GM23338 (cell line): ENCODE data around the gene KLK7. TPM values are rescaled to one million over a fixed set of nuclear protein-coding genes. Genes with fewer than 3 reads are reported as not detected.

Experiments used
- ATAC-seq: fragments of 200-7000 bp; cut with Tn5 transposase; 3 replicates; pipeline ENCODE4 v1.9.1; 2020
- DNase-seq: peaks from one replicate; pipeline ENCODE4 v3.0.0-alpha.2; 2015; ENCODE audit warnings: low spot score
- H2AFZ ChIP-seq: fragments of 200-600 bp; sonication (generic); 2 replicates; pipeline ENCODE4 v1.8.0; 2016; ENCODE audit warnings: antibody characterized with exemption, mild to moderate bottlenecking, moderate library complexity
- H3F3A ChIP-seq: fragments of 200-600 bp; sonication (generic); replicated peaks from 2 replicates; pipeline ENCODE4 v1.8.0; 2017; ENCODE audit warnings: antibody characterized with exemption, mixed run types, low read depth
- H3K27ac ChIP-seq: fragments of 200-600 bp; sonication (generic); 2 replicates; pipeline ENCODE4 v1.6.1; 2016; ENCODE audit warnings: low read depth
- H3K27me3 ChIP-seq: fragments of 200-600 bp; sonication (generic); 2 replicates; pipeline ENCODE4 v1.8.0; 2016; ENCODE audit warnings: mild to moderate bottlenecking, mixed run types, moderate library complexity; ENCODE audit not compliant: insufficient read depth
- H3K36me3 ChIP-seq: fragments of 200-600 bp; sonication (generic); 2 replicates; pipeline ENCODE4 v1.8.0; 2016; ENCODE audit warnings: mild to moderate bottlenecking; ENCODE audit not compliant: insufficient read depth
- H3K4me1 ChIP-seq: fragments of 200-600 bp; sonication (generic); 2 replicates; pipeline ENCODE4 v1.8.0; 2016; ENCODE audit warnings: mild to moderate bottlenecking, moderate library complexity; ENCODE audit not compliant: insufficient read depth
- H3K4me2 ChIP-seq: fragments of 200-600 bp; sonication (generic); 2 replicates; pipeline ENCODE4 v1.7.1; 2017; ENCODE audit warnings: mixed run types
- H3K4me3 ChIP-seq: fragments of 200-600 bp; sonication (generic); 2 replicates; pipeline ENCODE4 v1.6.1; 2016; ENCODE audit warnings: mixed run types
- H3K79me2 ChIP-seq: fragments of 200-600 bp; sonication (generic); replicated peaks from 2 replicates; pipeline ENCODE4 v1.8.0; 2017; ENCODE audit warnings: mild to moderate bottlenecking; ENCODE audit not compliant: insufficient read depth
- H3K9me2 ChIP-seq: fragments of 200-600 bp; sonication (generic); 2 replicates; pipeline ENCODE4 v1.8.0; 2017; ENCODE audit not compliant: insufficient read depth
- H4K20me1 ChIP-seq: fragments of 200-600 bp; sonication (generic); replicated peaks from 2 replicates; pipeline ENCODE4 v1.8.0; 2017; ENCODE audit warnings: mild to moderate bottlenecking; ENCODE audit not compliant: insufficient read depth
- H3K27ac Mint-ChIP-seq: 2 replicates; pipeline ENCODE4 v1.8.0; 2020; ENCODE audit warnings: inconsistent platforms, mild to moderate bottlenecking, moderate library complexity, mixed read lengths
- H3K27me3 Mint-ChIP-seq: 3 replicates; pipeline ENCODE4 v1.8.0; 2022; ENCODE audit warnings: low read depth, mild to moderate bottlenecking, moderate library complexity, mixed read lengths, inconsistent platforms; ENCODE audit not compliant: insufficient read depth, poor library complexity
- H3K36me3 Mint-ChIP-seq: 3 replicates; pipeline ENCODE4 v1.8.0; 2021; ENCODE audit warnings: low read depth, mild to moderate bottlenecking, inconsistent platforms, moderate library complexity, mixed read lengths
- H3K4me1 Mint-ChIP-seq: 3 replicates; pipeline ENCODE4 v1.8.0; 2020; ENCODE audit warnings: mild to moderate bottlenecking, inconsistent platforms, mixed read lengths
- H3K4me3 Mint-ChIP-seq: 3 replicates; pipeline ENCODE4 v1.8.0; 2021; ENCODE audit warnings: moderate library complexity, mild to moderate bottlenecking, inconsistent platforms, mixed read lengths
- H3K9me3 Mint-ChIP-seq: 3 replicates; pipeline ENCODE4 v1.8.0; 2020; ENCODE audit warnings: moderate library complexity, mild to moderate bottlenecking, inconsistent platforms, mixed read lengths
- EZH2phosphoT487 ChIP-seq: fragments of 200-600 bp; sonication (generic); IDR thresholded peaks from one replicate; pipeline ENCODE4 v1.8.1; 2018; ENCODE audit warnings: antibody characterized with exemption; ENCODE audit not compliant: unreplicated experiment
- JUNB ChIP-seq: IDR thresholded peaks from one replicate; pipeline ENCODE4 v1.6.1; 2016; ENCODE audit warnings: antibody characterized with exemption; ENCODE audit not compliant: unreplicated experiment
- STAT1 ChIP-seq: IDR thresholded peaks from one replicate; pipeline ENCODE4 v1.6.1; 2016; ENCODE audit warnings: antibody characterized with exemption; ENCODE audit not compliant: unreplicated experiment
- polyA plus RNA-seq: library from polyadenylated mRNA; unstranded; fragments of >200 nt; fragmentation: Nextera tagmentation; extraction: Ambion mirVana; gene quantifications from 2 replicates; pipeline ENCODE4 v1.2.1, GENCODE V29; 2016
- total RNA-seq: library from RNA; depleted of rRNA; stranded (reverse); fragments of >200 nt; shearing (Covaris generic); gene quantifications from 2 replicates; pipeline ENCODE4 v1.2.3, GENCODE V29; 2014
- TF ChIP-seq, protein P1 (sequence below): fragments of 250-450 bp; sonication (Bioruptor Pico); IDR thresholded peaks from 2 replicates; pipeline ENCODE4 v1.5.0; 2020; ENCODE audit warnings: mild to moderate bottlenecking, moderate library complexity
- TF ChIP-seq, protein P2 (sequence below): IDR thresholded peaks from 2 replicates; pipeline ENCODE4 v1.6.1; 2016; ENCODE audit warnings: antibody characterized with exemption
- TF ChIP-seq, protein P3 (sequence below), 2 experiments: fragments of 200-600 bp in 1 of 2; sonication (generic) in 1 of 2; conservative IDR thresholded peaks; 2 replicates each; pipeline versions ENCODE4 v1.5.1 to v1.6.1; 2016 to 2017; ENCODE audit warnings: antibody characterized with exemption in 2 of 2, low read depth in 2 of 2, mild to moderate bottlenecking in 2 of 2, moderate library complexity in 1 of 2

The KLK7 gene
- total and polyA plus RNA-seq, 2 experiments from 2014 or later, result 1.1 to 1.4 TPM

DNA sequence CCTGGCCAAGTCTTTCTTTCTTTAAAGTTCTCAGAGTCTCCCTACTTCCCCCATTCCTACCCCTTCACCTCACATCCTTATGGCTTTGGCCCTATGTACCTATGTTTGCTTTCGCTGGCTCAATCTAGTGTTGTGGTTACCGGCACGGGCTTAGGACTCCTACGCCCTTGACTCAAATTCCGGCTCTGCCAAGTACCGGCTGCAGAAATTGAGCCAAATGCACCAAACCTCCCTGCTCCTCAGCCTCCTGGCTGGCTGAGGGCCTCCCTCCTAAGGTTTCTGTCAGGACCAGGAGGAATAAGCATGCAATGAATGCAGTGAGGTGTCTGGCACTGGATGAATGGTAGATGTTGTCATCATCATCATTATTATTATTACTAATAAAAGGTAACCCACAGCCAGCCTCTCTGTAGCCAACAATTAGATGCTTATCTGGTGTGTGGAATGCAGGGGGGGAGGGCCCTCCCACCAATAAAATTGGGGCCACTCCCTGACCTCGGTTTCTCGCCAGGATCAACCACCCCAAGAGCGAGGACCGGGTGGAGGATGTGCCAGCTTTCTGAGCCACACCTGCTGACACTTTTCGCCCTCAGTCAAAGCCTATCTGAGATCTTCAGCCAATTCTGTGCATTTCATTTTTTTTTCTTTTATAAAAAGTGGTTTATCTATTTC is 51.6 kb downstream of the KLK7 start:
- Mint-ChIP-seq H3K9me3 (no peaks in the 10 kb centered on the region; the same call in 1 of the 3 replicates), H3K36me3 (no peaks in the 10 kb centered on the region), H3K4me3 (no peak overlapping the region), H3K27me3 (peaks cover 16% of the 10 kb centered on the region), H3K27ac (no peak overlapping the region), H3K4me1 (peaks cover 6% of the 10 kb centered on the region; the same call in 2 of the 3 replicates)
- no peaks in the 10 kb centered on the region for H3K79me2 ChIP-seq
- no peaks in the 10 kb centered on the region for H3F3A ChIP-seq
- ATAC-seq, result no peak
- H3K27me3 ChIP-seq, result no peaks in the 10 kb centered on the region
- no peak overlapping the region for H2AFZ ChIP-seq
- no peaks in the 10 kb centered on the region for H3K4me1 ChIP-seq
- H3K27ac ChIP-seq, result no peak overlapping the region
- H3K4me3 ChIP-seq, result no peak overlapping the region
- H3K36me3 ChIP-seq, result no peaks in the 10 kb centered on the region
- no peaks in the 10 kb centered on the region; the same call in 1 of the 2 replicates for H3K9me2 ChIP-seq
- H4K20me1 ChIP-seq, result no peaks in the 10 kb centered on the region
- no peak overlapping the region for H3K4me2 ChIP-seq
- TF ChIP-seq, protein P1, sequence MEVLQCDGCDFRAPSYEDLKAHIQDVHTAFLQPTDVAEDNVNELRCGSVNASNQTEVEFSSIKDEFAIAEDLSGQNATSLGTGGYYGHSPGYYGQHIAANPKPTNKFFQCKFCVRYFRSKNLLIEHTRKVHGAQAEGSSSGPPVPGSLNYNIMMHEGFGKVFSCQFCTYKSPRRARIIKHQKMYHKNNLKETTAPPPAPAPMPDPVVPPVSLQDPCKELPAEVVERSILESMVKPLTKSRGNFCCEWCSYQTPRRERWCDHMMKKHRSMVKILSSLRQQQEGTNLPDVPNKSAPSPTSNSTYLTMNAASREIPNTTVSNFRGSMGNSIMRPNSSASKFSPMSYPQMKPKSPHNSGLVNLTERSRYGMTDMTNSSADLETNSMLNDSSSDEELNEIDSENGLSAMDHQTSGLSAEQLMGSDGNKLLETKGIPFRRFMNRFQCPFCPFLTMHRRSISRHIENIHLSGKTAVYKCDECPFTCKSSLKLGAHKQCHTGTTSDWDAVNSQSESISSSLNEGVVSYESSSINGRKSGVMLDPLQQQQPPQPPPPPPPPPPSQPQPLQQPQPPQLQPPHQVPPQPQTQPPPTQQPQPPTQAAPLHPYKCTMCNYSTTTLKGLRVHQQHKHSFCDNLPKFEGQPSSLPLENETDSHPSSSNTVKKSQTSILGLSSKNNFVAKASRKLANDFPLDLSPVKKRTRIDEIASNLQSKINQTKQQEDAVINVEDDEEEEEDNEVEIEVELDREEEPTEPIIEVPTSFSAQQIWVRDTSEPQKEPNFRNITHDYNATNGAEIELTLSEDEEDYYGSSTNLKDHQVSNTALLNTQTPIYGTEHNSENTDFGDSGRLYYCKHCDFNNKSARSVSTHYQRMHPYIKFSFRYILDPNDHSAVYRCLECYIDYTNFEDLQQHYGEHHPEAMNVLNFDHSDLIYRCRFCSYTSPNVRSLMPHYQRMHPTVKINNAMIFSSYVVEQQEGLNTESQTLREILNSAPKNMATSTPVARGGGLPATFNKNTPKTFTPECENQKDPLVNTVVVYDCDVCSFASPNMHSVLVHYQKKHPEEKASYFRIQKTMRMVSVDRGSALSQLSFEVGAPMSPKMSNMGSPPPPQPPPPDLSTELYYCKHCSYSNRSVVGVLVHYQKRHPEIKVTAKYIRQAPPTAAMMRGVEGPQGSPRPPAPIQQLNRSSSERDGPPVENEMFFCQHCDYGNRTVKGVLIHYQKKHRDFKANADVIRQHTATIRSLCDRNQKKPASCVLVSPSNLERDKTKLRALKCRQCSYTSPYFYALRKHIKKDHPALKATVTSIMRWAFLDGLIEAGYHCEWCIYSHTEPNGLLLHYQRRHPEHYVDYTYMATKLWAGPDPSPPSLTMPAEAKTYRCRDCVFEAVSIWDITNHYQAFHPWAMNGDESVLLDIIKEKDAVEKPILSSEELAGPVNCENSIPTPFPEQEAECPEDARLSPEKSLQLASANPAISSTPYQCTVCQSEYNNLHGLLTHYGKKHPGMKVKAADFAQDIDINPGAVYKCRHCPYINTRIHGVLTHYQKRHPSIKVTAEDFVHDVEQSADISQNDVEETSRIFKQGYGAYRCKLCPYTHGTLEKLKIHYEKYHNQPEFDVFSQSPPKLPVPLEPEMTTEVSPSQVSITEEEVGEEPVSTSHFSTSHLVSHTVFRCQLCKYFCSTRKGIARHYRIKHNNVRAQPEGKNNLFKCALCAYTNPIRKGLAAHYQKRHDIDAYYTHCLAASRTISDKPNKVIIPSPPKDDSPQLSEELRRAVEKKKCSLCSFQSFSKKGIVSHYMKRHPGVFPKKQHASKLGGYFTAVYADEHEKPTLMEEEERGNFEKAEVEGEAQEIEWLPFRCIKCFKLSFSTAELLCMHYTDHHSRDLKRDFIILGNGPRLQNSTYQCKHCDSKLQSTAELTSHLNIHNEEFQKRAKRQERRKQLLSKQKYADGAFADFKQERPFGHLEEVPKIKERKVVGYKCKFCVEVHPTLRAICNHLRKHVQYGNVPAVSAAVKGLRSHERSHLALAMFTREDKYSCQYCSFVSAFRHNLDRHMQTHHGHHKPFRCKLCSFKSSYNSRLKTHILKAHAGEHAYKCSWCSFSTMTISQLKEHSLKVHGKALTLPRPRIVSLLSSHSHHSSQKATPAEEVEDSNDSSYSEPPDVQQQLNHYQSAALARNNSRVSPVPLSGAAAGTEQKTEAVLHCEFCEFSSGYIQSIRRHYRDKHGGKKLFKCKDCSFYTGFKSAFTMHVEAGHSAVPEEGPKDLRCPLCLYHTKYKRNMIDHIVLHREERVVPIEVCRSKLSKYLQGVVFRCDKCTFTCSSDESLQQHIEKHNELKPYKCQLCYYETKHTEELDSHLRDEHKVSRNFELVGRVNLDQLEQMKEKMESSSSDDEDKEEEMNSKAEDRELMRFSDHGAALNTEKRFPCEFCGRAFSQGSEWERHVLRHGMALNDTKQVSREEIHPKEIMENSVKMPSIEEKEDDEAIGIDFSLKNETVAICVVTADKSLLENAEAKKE (CRISPR knock-in tag), result no peak
- TF ChIP-seq, protein P2, sequence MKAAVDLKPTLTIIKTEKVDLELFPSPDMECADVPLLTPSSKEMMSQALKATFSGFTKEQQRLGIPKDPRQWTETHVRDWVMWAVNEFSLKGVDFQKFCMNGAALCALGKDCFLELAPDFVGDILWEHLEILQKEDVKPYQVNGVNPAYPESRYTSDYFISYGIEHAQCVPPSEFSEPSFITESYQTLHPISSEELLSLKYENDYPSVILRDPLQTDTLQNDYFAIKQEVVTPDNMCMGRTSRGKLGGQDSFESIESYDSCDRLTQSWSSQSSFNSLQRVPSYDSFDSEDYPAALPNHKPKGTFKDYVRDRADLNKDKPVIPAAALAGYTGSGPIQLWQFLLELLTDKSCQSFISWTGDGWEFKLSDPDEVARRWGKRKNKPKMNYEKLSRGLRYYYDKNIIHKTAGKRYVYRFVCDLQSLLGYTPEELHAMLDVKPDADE, result no peak
- TF ChIP-seq EZH2phosphoT487 (no peak), JUNB (no peak), STAT1 (no peak)
- TF ChIP-seq, protein P3, sequence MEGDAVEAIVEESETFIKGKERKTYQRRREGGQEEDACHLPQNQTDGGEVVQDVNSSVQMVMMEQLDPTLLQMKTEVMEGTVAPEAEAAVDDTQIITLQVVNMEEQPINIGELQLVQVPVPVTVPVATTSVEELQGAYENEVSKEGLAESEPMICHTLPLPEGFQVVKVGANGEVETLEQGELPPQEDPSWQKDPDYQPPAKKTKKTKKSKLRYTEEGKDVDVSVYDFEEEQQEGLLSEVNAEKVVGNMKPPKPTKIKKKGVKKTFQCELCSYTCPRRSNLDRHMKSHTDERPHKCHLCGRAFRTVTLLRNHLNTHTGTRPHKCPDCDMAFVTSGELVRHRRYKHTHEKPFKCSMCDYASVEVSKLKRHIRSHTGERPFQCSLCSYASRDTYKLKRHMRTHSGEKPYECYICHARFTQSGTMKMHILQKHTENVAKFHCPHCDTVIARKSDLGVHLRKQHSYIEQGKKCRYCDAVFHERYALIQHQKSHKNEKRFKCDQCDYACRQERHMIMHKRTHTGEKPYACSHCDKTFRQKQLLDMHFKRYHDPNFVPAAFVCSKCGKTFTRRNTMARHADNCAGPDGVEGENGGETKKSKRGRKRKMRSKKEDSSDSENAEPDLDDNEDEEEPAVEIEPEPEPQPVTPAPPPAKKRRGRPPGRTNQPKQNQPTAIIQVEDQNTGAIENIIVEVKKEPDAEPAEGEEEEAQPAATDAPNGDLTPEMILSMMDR (conservative IDR thresholded peaks at IDR 0.05; ENCODE audit: low read depth in 2 of 2), result no peak
- DNase-seq, result no peak
